DND-41 (cell line): ENCODE data around the gene IER5.

ENCODE experiments used
- EZH2 ChIP-seq: IDR thresholded peaks from 3 replicates; pipeline ENCODE4 v1.6.1; 2012; ENCODE audit warnings: borderline replicate concordance, low read depth, mild to moderate bottlenecking, moderate library complexity, low read length, inconsistent platforms; ENCODE audit not compliant: severe bottlenecking
- TF ChIP-seq, protein P1 (sequence below): IDR thresholded peaks from 2 replicates; pipeline ENCODE4 v1.5.1; 2012; ENCODE audit warnings: borderline replicate concordance, low read length, moderate library complexity, mild to moderate bottlenecking; ENCODE audit not compliant: poor library complexity, severe bottlenecking; ENCODE audit errors: extremely low read depth

DNA sequence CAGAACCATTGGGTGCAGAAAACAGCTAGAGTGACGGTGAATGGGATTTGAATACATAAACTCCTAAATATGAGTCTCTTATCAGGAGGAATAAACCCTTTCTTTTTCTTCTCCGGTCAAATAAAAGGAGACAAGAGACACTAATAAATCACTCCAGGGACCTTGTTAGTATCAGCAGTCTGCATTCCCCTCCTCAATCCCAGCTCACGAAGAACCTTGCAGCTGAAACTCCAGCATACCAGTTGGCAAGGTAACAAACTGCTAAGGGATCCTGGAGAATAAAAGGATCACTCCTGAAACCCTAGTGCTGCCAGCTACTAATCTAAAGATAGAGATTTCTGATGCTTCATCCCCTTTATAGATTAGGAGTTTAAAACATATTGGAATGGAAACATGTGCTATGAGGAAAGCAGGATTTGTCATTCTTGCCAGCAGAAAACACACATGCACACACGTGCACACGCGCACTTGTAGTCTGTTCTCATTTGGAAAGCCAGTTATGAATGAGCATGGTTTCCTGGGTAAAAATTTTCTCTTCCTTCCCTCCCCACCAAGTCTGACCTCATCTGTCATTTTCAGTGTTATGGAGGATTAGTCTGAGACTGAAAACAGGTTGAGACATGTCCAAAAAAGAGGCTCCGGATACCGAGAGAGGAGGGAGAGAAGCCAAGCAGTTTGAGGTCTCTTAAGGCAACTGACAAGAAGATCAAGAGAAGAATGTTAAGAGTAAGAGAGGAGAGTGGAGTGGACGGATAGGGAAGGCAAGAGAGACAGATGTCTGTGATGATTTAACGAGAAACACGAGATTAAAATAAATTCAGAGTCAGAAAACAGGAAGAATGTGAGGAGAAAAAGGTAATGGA, 10.9 kb downstream of the IER5 start:
- TF ChIP-seq, protein P1, sequence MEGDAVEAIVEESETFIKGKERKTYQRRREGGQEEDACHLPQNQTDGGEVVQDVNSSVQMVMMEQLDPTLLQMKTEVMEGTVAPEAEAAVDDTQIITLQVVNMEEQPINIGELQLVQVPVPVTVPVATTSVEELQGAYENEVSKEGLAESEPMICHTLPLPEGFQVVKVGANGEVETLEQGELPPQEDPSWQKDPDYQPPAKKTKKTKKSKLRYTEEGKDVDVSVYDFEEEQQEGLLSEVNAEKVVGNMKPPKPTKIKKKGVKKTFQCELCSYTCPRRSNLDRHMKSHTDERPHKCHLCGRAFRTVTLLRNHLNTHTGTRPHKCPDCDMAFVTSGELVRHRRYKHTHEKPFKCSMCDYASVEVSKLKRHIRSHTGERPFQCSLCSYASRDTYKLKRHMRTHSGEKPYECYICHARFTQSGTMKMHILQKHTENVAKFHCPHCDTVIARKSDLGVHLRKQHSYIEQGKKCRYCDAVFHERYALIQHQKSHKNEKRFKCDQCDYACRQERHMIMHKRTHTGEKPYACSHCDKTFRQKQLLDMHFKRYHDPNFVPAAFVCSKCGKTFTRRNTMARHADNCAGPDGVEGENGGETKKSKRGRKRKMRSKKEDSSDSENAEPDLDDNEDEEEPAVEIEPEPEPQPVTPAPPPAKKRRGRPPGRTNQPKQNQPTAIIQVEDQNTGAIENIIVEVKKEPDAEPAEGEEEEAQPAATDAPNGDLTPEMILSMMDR: no peak
- TF ChIP-seq EZH2: no peak
